Pancreas (tissue), 10 donors: Measurements from ENCODE around the gene LHPP. TPM values are rescaled to one million over a fixed set of nuclear protein-coding genes. Genes with fewer than 3 reads are reported as not detected.

Experiments used
- ATAC-seq, 4 donors: fragments of 200-7000 bp; cut with Tn5 transposase; one replicate each; pipeline versions ENCODE4 v1.8.0 to v1.9.1; 2020; ENCODE audit warnings: mild to moderate bottlenecking in 4 of 4, moderate library complexity in 4 of 4
- DNase-seq, 6 donors: peaks; one replicate each; pipeline ENCODE4 v3.0.0-alpha.2; 2020
- FAIRE-seq: peaks from 2 replicates; lab custom pipeline; 2012; peaks lifted over from hg19 to GRCh38; lab: Jason Lieb, UNC
- H3K27ac ChIP-seq, 4 donors: fragments of 200-600 bp; sonication (generic); 1 replicate in 3 of 4; 2 replicates in 1 of 4; pipeline versions ENCODE4 v1.5.0 to v1.8.0; 2020
- H3K27me3 ChIP-seq, 4 donors: fragments of 200-600 bp; one replicate each; pipeline ENCODE4 v1.8.0; 2021
- H3K36me3 ChIP-seq, 3 donors: fragments of 200-600 bp; sonication (generic) in 1 of 3; one replicate each; pipeline versions ENCODE4 v1.5.0 to v1.8.0; 2020 to 2021
- H3K4me1 ChIP-seq, 3 donors: fragments of 200-600 bp; one replicate each; pipeline ENCODE4 v1.8.0; 2021
- H3K4me3 ChIP-seq, 4 donors: fragments of 200-600 bp; sonication (generic) in 2 of 4; one replicate each; pipeline versions ENCODE4 v1.5.0 to v1.8.0; 2020 to 2021
- H3K9me3 ChIP-seq, 4 donors: fragments of 200-600 bp; one replicate each; pipeline ENCODE4 v1.8.0; 2021
- CTCF ChIP-seq, 4 donors: fragments of 200-600 bp; sonication (generic) in 3 of 4; IDR thresholded peaks; one replicate each; pipeline versions ENCODE4 v1.5.0 to v1.8.0; 2021; ENCODE audit warnings: antibody characterized with exemption in 4 of 4
- WGBS, 2 donors: extraction: QIAGEN DNeasy Blood & Tissue Kit; methylation state at CpG; one replicate each; pipeline ENCODE4 v1.1.7; 2013; 5-methylcytosine and 5-hydroxymethylcytosine counted together
- intact Hi-C, 3 donors: fragments of 100-400 bp; cut with DNase I; formaldehyde crosslinking; loops; one replicate each; pipeline versions ENCODE4 v1.11.1 to v1.14.2; 2022
- polyA plus RNA-seq, 2 donors: library from polyadenylated mRNA; stranded (reverse); fragments of 200-250 nt; gene quantifications; one replicate each; pipeline ENCODE4 v1.2.3, GENCODE V29; 2013
- total RNA-seq, 6 donors: library from RNA; stranded (reverse); fragmentation: NEBNext Ultra II Directional in 4 of 6; extraction: Animal tissue kit (Norgen Biotek cat#: 25700) in 4 of 6; gene quantifications; one replicate each; pipeline versions ENCODE4 v1.2.1 to v1.2.4, GENCODE V29; 2021 to 2023
- donor health status: healthy with polysubstance abuse.
- donor health status: DM: no; HTN: no; CAD: no; lungs with moderate emphysema.
- donor health status: DM: no; HTN: no; CAD: no.
- donor health status: control.
- donor health status: control.
- donor health status: Bipolar disorder and iron deficiency.
- donor health status: DM: yes; HTN: yes; CAD: no.
- donor health status: DM: no; HTN: no; CAD: no.
- donor health status: DM: no; HTN: no; CAD: no.
- donor health status: DM: yes; HTN: yes; CAD: no.

The LHPP gene
- total and polyA plus RNA-seq, 8 donors: 5.3 to 10.8 (median 7.8) TPM

GRCh38 chr10:124626759-124627380, 165.2 kb downstream of the LHPP start:
- 54 to 57% methylated on average over 13 of the region's 13 CpGs for WGBS, 2 donors
- FAIRE-seq (no peak), ATAC-seq (peak in 3 of 4 donors; percentile 11 to 64 (median 60)), DNase-seq (no peak)
- H3K4me3 ChIP-seq: no peak overlapping the region
- H3K27me3 ChIP-seq: no peaks in the 10 kb centered on the region
- intact Hi-C loops: no loop called here
- no peak for TF ChIP-seq CTCF (IDR thresholded peaks at IDR 0.05)
- peak overlapping the region in 1 of 4 donors; percentile 25 for H3K27ac ChIP-seq
- no peaks in the 10 kb centered on the region for H3K9me3 ChIP-seq
- H3K4me1 ChIP-seq: peaks cover 0 to 4% (median 0%) of the 10 kb centered on the region in 3 donors
- no peaks in the 10 kb centered on the region for H3K36me3 ChIP-seq

- intact Hi-C loops: no loop called here
Measured at GRCh38 chr10:124627866-124628675, 166.4 kb downstream of the LHPP start.

GRCh38 chr10:124628676-124629021, 167.0 kb downstream of the LHPP start:
- H3K4me3 ChIP-seq: no peak overlapping the region
- no peaks in the 10 kb centered on the region for H3K9me3 ChIP-seq
- H3K27ac ChIP-seq: no peak overlapping the region
- FAIRE-seq (no peak), ATAC-seq (no peak), DNase-seq (no peak)
- no peaks in the 10 kb centered on the region for H3K27me3 ChIP-seq
- TF ChIP-seq CTCF (IDR thresholded peaks at IDR 0.05): no peak
- intact Hi-C loops: no loop called here
- H3K36me3 ChIP-seq: no peaks in the 10 kb centered on the region
- peaks cover 0 to 13% (median 0%) of the 10 kb centered on the region in 3 donors for H3K4me1 ChIP-seq
- WGBS, 2 donors: 88 to 92% methylated on average over 9 of the region's 9 CpGs

More at GRCh38 chr10:124627866-124628675, 166.4 kb downstream of the LHPP start:
- H3K4me1 ChIP-seq: peaks cover 0 to 13% (median 0%) of the 10 kb centered on the region in 3 donors
- WGBS, 2 donors: 64 to 77% methylated on average over 12 of the region's 12 CpGs
- DNase-seq: no peak
- H3K36me3 ChIP-seq: no peaks in the 10 kb centered on the region
- H3K27ac ChIP-seq: no peak overlapping the region
- no peaks in the 10 kb centered on the region for H3K9me3 ChIP-seq
- H3K4me3 ChIP-seq: no peak overlapping the region
- ATAC-seq: no peak
- no peak for TF ChIP-seq CTCF (IDR thresholded peaks at IDR 0.05)
- no peak for FAIRE-seq
- no peaks in the 10 kb centered on the region for H3K27me3 ChIP-seq

- no peak for TF ChIP-seq CTCF (IDR thresholded peaks at IDR 0.05)
- H3K4me1 ChIP-seq: peaks cover 0 to 13% (median 0%) of the 10 kb centered on the region in 3 donors
- WGBS, 2 donors: 84 to 89% methylated on average over 6 of the region's 6 CpGs
- H3K27me3 ChIP-seq: no peaks in the 10 kb centered on the region
- ATAC-seq (no peak), DNase-seq (no peak), FAIRE-seq (no peak)
- no peak overlapping the region for H3K4me3 ChIP-seq
- no peak overlapping the region for H3K27ac ChIP-seq
- intact Hi-C loops: no loop called here
- no peaks in the 10 kb centered on the region for H3K9me3 ChIP-seq
- H3K36me3 ChIP-seq: no peaks in the 10 kb centered on the region
Measured at GRCh38 chr10:124629415-124629814, 167.8 kb downstream of the LHPP start.

GRCh38 chr10:124629842-124630241, 168.2 kb downstream of the LHPP start:
- ATAC-seq (no peak), FAIRE-seq (no peak)
- 83 to 89% methylated on average over 6 of the region's 6 CpGs for WGBS, 2 donors

More at GRCh38 chr10:124629842-124630241, 168.2 kb downstream of the LHPP start:
- Histone ChIP-seq H3K9me3 (no peaks in the 10 kb centered on the region), H3K36me3 (no peaks in the 10 kb centered on the region), H3K27me3 (no peaks in the 10 kb centered on the region), H3K4me3 (no peak overlapping the region), H3K4me1 (peaks cover 0 to 13% (median 0%) of the 10 kb centered on the region in 3 donors), H3K27ac (no peak overlapping the region)
- no peak for DNase-seq
- TF ChIP-seq CTCF (IDR thresholded peaks at IDR 0.05): no peak
- intact Hi-C loops: no loop called here
